Measurements from ENCODE around the gene IQCE.

The IQCE gene

GRCh38 chr7:2575046-2575732 is 16.4 kb downstream of the IQCE start:
- Histone ChIP-seq H3K36me3 (ENCODE audit: control insufficient read depth in 1 of 2, insufficient read depth in 2 of 2, low read depth in 1 of 2, low read length in 2 of 2) (peaks cover 56 to 66% of the 10 kb centered on the region in 2 experiments), H2AK5ac (ENCODE audit: low read length, severe bottlenecking) (no peak overlapping the region), H3K4me1 (ENCODE audit: control insufficient read depth, insufficient read depth, low read depth, low read length) (peaks cover 16% of the 10 kb centered on the region), H3K14ac (ENCODE audit: low read length in 2 of 2) (no peak overlapping the region), H3K23ac (ENCODE audit: low read length in 2 of 2) (no peak overlapping the region), H3K4ac (ENCODE audit: low read depth in 1 of 2, low read length in 2 of 2) (no peak overlapping the region), H2BK12ac (ENCODE audit: low read length in 2 of 2) (no peak overlapping the region), H4K91ac (ENCODE audit: low read length) (no peak overlapping the region), H2AFZ (ENCODE audit: low read depth, low read length) (no peak overlapping the region), H2BK120ac (ENCODE audit: low read depth, low read length) (no peak overlapping the region), H3K18ac (ENCODE audit: low read depth in 1 of 2, low read length in 2 of 2) (no peak overlapping the region), H2BK5ac (ENCODE audit: low read depth, low read length, poor library complexity, severe bottlenecking) (no peak overlapping the region), H3K4me2 (ENCODE audit: low read length, poor library complexity, severe bottlenecking) (no peak overlapping the region), H3K9me3 (ENCODE audit: control insufficient read depth, low read length) (no peaks in the 10 kb centered on the region), H3K27me3 (ENCODE audit: control insufficient read depth in 1 of 2, insufficient read depth in 1 of 2, low read length in 2 of 2) (no peaks in the 10 kb centered on the region), H2BK15ac (ENCODE audit: low read depth, poor library complexity, severe bottlenecking) (no peak overlapping the region), H3K9ac (ENCODE audit: low read length) (no peak overlapping the region), H3K4me3 (ENCODE audit: insufficient read depth in 1 of 2, low read depth in 1 of 2, low read length in 2 of 2) (no peak overlapping the region), H3K27ac (ENCODE audit: low read length, poor library complexity, severe bottlenecking) (no peak overlapping the region), H4K8ac (ENCODE audit: low read length) (no peak overlapping the region), H3K79me1 (replicated peaks; ENCODE audit: low read length, poor library complexity, severe bottlenecking) (peaks cover 20% of the 10 kb centered on the region)
- no peak for DNase-seq
- 95% methylated on average over 20 of the region's 21 CpGs for WGBS

- Histone ChIP-seq H3K4me1 (ENCODE audit: control insufficient read depth, insufficient read depth, low read depth, low read length) (peaks cover 16% of the 10 kb centered on the region), H3K14ac (ENCODE audit: low read length in 2 of 2) (no peak overlapping the region), H3K4ac (ENCODE audit: low read depth in 1 of 2, low read length in 2 of 2) (no peak overlapping the region), H3K27ac (ENCODE audit: low read length, poor library complexity, severe bottlenecking) (no peak overlapping the region), H3K36me3 (ENCODE audit: control insufficient read depth in 1 of 2, insufficient read depth in 2 of 2, low read depth in 1 of 2, low read length in 2 of 2) (peaks cover 56 to 64% of the 10 kb centered on the region in 2 experiments), H2BK15ac (ENCODE audit: low read depth, poor library complexity, severe bottlenecking) (no peak overlapping the region), H3K9me3 (ENCODE audit: control insufficient read depth, low read length) (no peaks in the 10 kb centered on the region), H2BK5ac (ENCODE audit: low read depth, low read length, poor library complexity, severe bottlenecking) (no peak overlapping the region), H3K23ac (ENCODE audit: low read length in 2 of 2) (no peak overlapping the region), H3K4me2 (ENCODE audit: low read length, poor library complexity, severe bottlenecking) (no peak overlapping the region), H4K91ac (ENCODE audit: low read length) (no peak overlapping the region), H2BK120ac (ENCODE audit: low read depth, low read length) (no peak overlapping the region), H4K8ac (ENCODE audit: low read length) (no peak overlapping the region), H2BK12ac (ENCODE audit: low read length in 2 of 2) (no peak overlapping the region), H3K18ac (ENCODE audit: low read depth in 1 of 2, low read length in 2 of 2) (no peak overlapping the region), H3K9ac (ENCODE audit: low read length) (no peak overlapping the region), H2AK5ac (ENCODE audit: low read length, severe bottlenecking) (no peak overlapping the region), H3K27me3 (ENCODE audit: control insufficient read depth in 1 of 2, insufficient read depth in 1 of 2, low read length in 2 of 2) (no peaks in the 10 kb centered on the region), H3K4me3 (ENCODE audit: insufficient read depth in 1 of 2, low read depth in 1 of 2, low read length in 2 of 2) (no peak overlapping the region), H2AFZ (ENCODE audit: low read depth, low read length) (no peak overlapping the region), H3K79me1 (replicated peaks; ENCODE audit: low read length, poor library complexity, severe bottlenecking) (peaks cover 18% of the 10 kb centered on the region)
- DNase-seq, result no peak
- WGBS, result 96% methylated on average over 17 of the region's 21 CpGs
Measured at GRCh38 chr7:2575733-2576340, 17.1 kb downstream of the IQCE start.

GRCh38 chr7:2576742-2577491 is 18.1 kb downstream of the IQCE start:
- no peaks in the 10 kb centered on the region for H3K9me3 ChIP-seq (ENCODE audit: control insufficient read depth, low read length)
- H2BK12ac ChIP-seq (ENCODE audit: low read length in 2 of 2), result no peak overlapping the region
- no peak overlapping the region for H4K8ac ChIP-seq (ENCODE audit: low read length)
- H2AFZ ChIP-seq (ENCODE audit: low read depth, low read length), result no peak overlapping the region
- H3K4me1 ChIP-seq (ENCODE audit: control insufficient read depth, insufficient read depth, low read depth, low read length), result peaks cover 11% of the 10 kb centered on the region
- peaks cover 56 to 57% of the 10 kb centered on the region in 2 experiments for H3K36me3 ChIP-seq (ENCODE audit: control insufficient read depth in 1 of 2, insufficient read depth in 2 of 2, low read depth in 1 of 2, low read length in 2 of 2)
- WGBS, result 93% methylated on average over 51 of the region's 56 CpGs
- H3K79me1 ChIP-seq (replicated peaks; ENCODE audit: low read length, poor library complexity, severe bottlenecking), result peaks cover 17% of the 10 kb centered on the region
- H2AK5ac ChIP-seq (ENCODE audit: low read length, severe bottlenecking), result no peak overlapping the region
- H2BK5ac ChIP-seq (ENCODE audit: low read depth, low read length, poor library complexity, severe bottlenecking), result no peak overlapping the region
- DNase-seq, result no peak
- no peak overlapping the region for H3K4ac ChIP-seq (ENCODE audit: low read depth in 1 of 2, low read length in 2 of 2)
- H3K4me2 ChIP-seq (ENCODE audit: low read length, poor library complexity, severe bottlenecking), result no peak overlapping the region
- H3K14ac ChIP-seq (ENCODE audit: low read length in 2 of 2), result peak overlapping the region in 1 of 2 experiments; percentile 44
- H3K18ac ChIP-seq (ENCODE audit: low read depth in 1 of 2, low read length in 2 of 2), result no peak overlapping the region
- H3K23ac ChIP-seq (ENCODE audit: low read length in 2 of 2), result no peak overlapping the region
- H3K27ac ChIP-seq (ENCODE audit: low read length, poor library complexity, severe bottlenecking), result no peak overlapping the region
- H3K4me3 ChIP-seq (ENCODE audit: insufficient read depth in 1 of 2, low read depth in 1 of 2, low read length in 2 of 2), result no peak overlapping the region
- no peak overlapping the region for H2BK15ac ChIP-seq (ENCODE audit: low read depth, poor library complexity, severe bottlenecking)
- H2BK120ac ChIP-seq (ENCODE audit: low read depth, low read length), result no peak overlapping the region
- no peaks in the 10 kb centered on the region for H3K27me3 ChIP-seq (ENCODE audit: control insufficient read depth in 1 of 2, insufficient read depth in 1 of 2, low read length in 2 of 2)
- H3K9ac ChIP-seq (ENCODE audit: low read length), result no peak overlapping the region
- H4K91ac ChIP-seq (ENCODE audit: low read length), result no peak overlapping the region
